ENCODE data around the gene CHN2.

- TF ChIP-seq SIN3A (IDR thresholded peaks at IDR 0.05; ENCODE audit: low read depth): no peak
- TF ChIP-seq CTCF (IDR thresholded peaks at IDR 0.05 in 2 of 3, conservative IDR thresholded peaks at IDR 0.05 in 1 of 3; ENCODE audit: borderline replicate concordance in 1 of 3, insufficient read depth in 1 of 3, low read depth in 2 of 3, low read length in 2 of 3): no peak
- TF ChIP-seq POLR2AphosphoS5 (IDR thresholded peaks at IDR 0.05; ENCODE audit: low read depth, low read length): no peak
Measured at GRCh38 chr7:29444267-29444666, 249.7 kb downstream of the CHN2 start.

Measured in HCT116 (cell line).